GM21737 (cell line): Measurements from ENCODE around the gene POU6F2.
"Not testable (repeated sequence)": the region's sequence is repeated elsewhere in the genome, so short reads cannot be mapped to it uniquely, and the experiment has no call there.

Experiments used
- ATAC-seq: cut with Tn5 transposase; IDR thresholded peaks from one replicate; pipeline ENCODE4 v1.9.1; 2021; ENCODE audit warnings: mild to moderate bottlenecking, moderate library complexity; ENCODE audit not compliant: unreplicated experiment

Gene POU6F2

DNA sequence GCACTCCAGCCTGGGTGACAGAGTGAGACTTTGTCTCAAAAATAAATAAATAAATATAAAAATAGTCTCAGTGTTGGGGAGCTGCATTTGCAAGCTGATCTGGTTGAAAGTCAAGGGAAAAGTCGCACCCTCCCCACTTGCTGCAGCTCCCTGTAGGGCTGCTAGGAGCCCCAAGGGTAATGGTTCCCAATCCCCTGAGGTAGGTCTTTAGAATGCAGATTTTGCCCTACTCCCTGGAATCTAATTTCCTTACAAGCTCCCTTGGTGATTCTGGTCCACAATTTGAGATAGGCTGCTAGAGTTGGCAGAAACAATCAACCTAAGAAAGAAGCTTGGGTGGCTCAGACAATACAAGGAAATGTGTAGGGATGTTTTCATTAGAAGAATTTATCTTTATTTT lies 356.0 kb downstream of the POU6F2 start:
- ATAC-seq = no peak

DNA sequence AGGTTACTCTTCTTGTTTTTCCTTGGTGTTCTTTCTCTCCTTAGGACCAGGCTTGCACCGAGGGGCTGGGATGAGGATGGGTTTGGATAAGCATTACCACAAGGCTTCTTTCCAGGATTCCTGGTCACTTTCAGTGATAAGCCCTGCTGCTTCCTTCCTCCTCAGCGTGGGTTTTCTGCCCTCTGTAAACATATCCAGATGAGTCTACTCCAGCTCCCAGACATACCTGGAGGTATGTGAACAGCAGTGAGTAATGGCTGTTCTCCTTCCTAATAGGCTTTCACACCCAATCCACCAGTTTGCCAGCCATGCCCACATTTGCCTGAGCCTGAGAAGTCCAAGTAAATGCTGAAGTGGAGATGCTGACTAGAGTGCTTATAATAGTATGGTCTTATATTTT lies 358.7 kb downstream of the POU6F2 start:
- no peak for ATAC-seq

DNA sequence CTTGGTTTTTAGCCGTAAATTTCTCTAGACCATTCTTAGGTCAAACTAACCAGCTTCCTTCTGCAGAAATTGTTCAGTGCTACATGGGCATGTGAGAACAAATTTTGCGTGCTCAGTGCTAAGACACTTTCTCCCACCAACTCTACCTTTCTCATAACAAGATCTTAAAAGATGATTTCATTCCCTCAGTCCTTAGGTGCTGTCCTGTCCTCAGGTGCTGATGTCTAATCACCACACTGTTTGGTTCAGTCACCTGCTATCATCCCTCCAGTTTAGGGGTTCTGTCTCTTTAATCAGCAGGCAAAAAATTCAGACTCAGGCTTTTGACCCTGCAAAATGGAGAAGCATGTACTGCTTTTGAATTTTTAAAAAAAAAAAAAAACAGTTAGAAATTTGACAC lies 361.0 kb downstream of the POU6F2 start:
- no peak for ATAC-seq

DNA sequence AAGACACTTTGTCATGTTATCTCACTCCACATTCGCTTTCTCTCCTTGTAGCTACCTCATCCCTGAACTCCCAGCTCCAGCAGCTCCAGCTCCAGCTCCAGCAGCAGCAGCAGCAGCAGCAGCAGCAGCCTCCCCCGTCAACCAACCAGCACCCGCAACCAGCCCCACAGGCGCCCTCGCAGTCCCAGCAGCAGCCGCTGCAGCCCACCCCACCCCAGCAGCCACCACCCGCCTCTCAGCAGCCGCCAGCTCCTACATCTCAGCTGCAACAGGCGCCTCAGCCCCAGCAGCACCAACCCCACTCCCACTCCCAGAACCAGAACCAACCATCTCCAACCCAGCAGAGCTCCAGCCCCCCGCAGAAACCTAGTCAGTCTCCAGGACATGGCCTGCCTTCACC lies 361.9 kb downstream of the POU6F2 start:
- no peak for ATAC-seq

DNA sequence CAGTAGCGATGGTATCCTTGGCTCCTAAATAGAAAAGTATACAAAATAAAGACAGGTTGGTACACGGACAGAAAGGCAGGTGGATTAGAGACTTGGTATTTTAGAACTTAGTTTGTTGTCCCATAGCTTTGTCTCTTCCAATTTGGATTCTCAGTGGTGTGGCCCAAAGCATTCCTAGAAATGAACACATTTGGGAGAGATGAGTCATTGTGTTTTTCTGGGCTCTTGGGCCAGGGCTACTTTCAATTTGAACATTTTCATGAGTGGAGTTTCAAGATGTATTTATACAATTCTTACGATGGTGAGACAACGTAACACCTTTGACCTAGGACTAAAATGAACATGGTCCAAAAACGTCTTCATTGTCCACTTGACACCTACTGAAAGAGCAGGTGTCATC lies 363.4 kb downstream of the POU6F2 start:
- no peak for ATAC-seq

DNA sequence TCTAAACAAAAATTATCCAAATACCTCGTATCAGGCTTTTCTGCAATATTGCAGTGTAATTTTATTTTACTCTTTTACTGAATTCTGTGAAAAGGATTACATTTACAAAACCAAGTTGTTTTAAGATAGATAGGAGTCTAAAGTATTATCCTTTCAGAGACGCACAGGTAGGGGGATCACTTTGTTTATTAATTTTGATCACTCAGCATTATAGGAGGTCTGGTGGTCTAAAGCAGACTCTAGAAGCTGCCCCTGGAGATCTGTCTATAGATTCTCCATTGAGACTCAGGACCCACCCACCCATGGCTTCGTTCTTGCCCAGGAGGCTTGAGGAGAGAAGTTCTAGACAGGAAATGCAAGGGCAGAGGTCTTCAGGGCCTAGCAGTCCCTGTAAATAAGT lies 365.1 kb downstream of the POU6F2 start:
- ATAC-seq = no peak

DNA sequence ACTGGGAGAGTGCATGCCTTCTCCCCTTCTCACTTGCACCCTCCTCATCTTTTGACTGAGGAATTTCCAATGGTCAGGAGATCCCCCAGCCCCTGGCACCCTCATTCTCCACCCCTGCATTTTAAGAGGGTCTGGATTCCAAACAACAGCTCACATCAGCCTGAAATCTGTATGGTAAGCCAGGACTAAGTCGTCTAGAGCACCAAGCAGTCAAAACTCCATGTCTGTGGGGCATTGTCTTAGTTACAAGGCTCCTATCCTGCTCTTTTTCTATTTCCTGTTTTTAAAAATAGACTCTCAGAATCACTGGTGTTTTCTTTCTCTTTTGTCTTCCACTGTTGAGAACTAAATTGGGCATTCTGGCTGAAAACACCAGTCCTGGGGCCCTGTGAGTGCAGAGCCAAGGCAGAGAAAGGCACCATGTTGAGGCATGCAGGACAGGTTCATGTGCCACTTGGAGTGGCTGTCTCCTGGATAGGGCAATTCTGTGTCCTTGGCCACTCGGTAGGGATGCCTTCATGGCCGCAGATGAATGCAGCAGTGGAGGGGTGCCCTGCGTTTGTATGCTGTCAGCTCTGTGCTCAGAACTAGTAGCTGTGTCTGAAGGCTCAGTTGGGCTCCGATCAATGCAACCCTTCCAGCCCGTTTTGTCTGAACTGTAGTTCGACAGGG lies 371.9 kb downstream of the POU6F2 start:
- no peak for ATAC-seq

DNA sequence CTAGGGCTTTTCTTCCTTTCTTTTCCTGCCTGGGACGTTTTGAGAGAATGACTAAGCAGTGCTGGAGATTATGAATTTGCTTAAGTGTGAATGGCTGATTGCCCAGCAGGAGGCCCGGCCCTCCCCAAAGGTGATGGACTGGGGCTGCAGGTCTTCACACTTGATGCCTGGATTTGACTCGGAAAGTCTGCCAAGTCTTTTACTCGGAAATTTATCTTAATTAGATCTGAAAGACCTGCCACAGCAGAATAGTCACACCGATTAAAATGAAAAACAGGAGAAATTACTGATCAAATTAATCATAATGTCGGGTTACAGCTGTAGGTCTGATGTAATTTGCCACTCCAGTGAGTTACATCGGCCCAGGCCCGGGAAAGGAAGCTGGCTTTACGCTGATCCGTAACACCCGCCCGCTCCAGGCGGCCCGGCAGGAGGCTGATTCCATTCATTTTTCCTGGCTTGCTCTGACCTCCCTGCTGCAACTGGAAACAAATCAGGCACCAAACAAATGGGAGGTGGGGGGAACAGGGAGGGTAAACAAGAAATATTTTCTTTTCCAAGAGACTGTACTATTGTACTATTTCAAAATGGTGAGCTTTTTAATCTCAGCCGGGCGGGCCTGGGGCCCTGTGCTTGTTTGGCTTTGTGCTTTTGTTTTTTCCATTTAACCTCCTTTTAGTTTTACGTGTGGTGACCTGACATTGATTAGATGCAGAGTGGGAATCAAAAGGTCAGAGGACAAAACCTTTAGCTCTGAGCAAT lies 376.1 kb downstream of the POU6F2 start:
- ATAC-seq = no peak

DNA sequence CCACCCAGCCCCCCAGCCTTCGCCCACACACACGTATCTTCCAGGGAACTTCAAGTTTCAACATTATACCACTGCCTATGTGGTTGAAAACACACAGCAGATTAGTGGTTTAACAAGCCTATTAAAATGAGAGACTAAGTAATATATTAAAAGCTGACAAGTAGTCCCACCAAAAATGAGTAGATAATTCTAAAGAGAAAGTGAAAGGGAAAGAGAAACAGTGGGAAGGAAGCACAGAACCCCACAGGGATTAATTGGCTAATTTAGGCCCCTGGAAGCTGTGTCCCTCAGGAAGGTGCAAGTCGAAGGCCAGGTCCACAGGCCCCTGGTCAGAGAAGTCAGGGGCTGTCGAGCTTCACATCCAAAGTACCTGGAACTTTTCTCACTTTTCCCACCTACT lies 378.0 kb downstream of the POU6F2 start:
- no peak for ATAC-seq

DNA sequence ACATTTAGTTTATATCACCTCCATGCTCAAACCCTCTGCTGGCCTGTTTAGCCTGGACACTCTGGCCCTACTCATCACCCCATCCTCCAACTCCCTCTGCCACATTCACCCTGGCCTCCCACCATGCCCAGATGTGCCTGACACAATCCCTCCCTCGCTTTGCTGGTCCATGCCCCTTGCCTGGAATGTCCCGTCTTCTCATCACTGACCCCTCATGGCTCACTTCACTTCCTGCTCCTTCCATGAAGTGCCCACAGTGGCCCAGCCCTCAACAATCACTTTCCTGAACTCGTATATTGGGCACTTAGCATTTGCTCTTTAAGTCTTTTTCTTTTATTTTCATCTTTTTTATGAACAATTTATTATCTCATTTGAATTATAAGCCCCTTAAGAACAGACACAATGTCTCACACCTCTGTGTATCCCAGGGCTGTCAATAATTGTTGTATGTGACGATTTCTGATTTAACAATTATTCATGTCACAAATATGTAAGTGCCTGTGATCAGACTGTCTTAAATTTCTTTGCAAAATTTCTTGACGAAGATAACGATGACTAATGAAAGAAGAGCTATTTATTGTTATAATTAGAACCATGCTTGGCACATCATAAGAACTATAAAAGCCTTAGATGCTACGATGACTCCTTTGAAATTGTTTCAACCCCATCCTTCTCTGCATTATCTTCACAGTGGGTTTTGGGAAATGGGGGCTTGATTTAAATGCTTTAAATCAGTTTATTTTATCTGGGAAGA lies 378.6 kb downstream of the POU6F2 start:
- no peak for ATAC-seq

DNA sequence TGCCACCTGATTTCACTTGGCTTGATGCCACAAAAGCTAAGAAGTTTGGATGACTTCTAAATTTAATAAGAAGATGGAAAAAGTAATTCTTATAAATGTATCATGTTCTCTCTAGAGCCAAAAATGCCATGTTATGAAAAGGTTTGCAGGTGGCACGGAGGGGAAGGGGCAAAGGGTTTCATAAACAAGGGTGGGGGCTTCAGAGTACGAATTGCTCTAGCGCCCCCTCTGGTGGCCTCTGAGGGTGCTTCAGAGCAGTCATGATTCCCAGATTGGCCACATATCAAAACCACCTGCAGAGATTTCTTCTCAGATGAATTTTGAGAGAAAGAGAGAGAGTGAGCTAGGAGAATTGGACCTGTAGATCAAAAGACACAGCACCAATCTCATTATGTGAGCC lies 379.9 kb downstream of the POU6F2 start:
- no peak for ATAC-seq

DNA sequence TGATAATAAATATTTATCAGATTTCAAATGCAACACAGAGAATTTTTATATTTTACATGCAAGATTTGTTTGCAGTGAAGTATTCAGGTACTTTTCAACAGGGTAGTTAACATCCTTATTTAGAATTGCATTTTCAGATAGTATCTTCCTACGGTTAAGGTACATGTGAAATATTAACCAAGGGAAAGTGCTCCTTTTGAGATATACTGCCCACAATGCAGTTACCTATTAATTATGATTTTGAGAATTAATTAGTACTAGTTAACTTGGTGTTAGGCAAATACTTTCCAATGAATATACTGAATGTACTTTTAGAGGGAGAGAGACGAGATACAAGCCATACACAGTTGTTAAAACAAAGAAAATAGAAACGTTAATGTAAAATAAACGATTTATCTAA lies 382.3 kb downstream of the POU6F2 start:
- no peak for ATAC-seq

DNA sequence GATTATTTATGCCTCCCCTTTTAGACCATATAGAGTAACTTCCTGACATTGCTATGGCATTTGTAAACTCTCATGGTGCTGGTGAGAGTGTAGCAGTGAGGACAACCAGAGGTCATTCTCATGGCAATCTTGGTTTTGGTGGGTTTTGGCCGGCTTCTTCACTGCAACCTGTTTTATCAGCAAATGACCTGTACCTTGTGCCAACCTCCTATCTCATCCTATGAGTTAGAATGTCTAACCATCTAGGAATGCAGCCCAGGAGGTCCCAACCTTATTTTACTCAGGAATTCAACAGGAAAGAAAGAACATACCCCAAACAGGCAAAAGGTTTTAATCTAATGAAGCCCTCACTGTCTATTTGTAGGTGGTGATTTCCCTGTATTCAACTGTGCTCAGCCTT lies 383.1 kb downstream of the POU6F2 start:
- no peak for ATAC-seq

DNA sequence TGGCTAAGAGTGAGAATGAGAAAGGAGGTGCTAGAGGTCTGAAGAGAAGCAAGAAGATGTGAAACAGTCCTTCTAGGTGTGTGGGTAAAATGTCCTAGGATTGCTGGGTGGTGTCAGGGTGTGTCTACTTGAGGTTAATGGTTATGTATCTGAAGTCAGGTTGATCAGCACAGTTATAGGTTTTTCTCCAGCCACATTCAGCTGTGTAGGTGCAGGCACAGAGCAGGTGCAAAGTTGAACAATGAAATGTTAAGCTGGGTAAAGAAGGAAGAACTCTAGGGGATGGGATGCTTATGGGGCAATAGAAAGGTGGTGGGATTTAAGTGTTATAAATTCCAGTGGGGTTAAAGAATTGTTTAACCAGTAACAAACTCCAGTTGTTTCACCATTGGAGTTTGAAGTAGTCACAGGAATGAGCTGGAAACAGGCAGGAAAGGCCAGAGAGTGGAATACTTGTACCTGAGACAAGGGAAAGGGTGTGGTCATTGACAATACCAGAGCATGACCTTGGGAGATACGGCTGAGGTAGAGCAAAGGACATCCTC lies 388.1 kb downstream of the POU6F2 start:
- no peak for ATAC-seq

DNA sequence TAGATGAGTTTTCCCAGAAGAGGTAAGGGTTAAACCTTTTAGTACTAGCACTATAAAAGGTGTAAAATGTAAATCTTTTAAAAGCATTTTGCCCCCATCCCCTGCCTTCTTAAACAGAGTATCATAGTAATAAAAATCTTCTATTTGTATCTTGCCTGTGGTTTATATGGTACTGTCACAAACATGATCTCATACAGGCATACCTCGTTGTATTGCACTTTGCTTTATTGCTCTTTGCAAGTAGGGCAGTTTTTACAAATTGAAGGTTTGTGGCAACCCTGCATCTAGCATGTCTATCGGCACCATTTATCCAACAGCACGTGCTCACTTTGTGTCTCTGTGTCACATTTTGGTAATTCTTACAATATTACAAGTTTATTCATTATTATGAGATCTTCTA lies 389.7 kb downstream of the POU6F2 start:
- ATAC-seq = no peak

DNA sequence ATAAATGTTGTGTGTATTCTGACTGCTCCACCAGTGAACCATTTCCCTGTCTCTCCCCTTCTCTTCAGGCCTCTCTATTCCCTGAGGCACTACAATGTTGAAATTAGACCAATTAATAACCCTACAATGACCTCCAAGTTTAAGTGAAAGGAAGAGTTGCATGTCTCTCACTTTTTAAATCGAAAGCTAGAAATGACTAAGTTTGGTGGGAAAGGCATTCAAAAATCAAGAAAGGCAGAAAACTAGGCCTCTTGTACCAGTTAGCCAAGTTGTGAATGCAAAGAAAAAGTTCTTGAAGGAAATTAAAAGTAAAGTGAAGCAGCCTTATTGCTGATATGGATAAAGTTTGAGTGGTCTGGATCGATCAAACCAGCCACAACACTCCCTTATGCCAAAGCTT lies 390.2 kb downstream of the POU6F2 start:
- no peak for ATAC-seq

DNA sequence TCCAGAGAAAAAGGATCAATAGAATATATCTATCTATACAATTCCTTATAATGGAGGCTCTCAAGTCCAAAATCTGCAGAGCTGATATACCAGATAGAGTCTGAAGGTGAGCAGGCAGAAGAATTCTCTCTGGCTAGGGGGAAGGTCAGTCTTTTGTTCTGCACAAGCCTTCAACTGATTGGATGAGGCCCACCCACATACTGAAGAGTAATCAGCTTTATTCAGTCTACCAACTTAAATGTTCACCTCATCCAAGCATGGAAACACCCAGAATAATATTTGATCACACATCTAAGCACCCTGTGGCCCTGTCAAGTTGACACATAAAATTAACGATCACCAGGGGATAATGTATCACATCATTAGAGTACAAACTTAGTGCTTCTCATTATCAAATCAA lies 394.7 kb downstream of the POU6F2 start:
- ATAC-seq = no peak

DNA sequence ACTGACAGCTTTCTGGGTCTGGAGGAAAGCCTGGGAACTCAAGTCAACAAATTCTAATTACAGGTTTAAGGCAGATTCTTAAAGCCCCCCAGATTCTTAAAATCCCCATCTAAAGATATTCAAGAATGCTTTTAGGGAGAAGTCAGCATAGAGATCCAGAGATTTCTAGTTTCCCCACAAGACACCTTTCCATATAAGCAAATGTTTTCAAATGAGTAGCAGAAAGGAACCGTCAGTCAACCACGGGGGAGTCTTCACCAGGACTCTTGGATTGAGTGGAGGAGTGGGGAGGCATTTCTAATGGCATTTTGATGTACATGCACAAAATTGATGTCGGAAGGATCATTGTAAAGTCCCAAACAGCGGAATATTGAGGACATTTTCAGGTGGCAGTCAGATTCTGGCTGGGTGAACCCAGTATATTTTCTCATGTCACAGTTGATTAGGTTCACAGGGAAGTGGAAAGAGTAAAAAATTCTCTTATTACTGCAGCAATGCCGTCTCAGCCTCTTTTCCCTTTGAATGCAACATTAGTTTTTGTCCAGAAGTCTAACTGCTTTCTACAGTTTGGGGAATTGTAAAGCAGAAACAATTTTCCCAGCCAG lies 396.8 kb downstream of the POU6F2 start:
- no peak for ATAC-seq

DNA sequence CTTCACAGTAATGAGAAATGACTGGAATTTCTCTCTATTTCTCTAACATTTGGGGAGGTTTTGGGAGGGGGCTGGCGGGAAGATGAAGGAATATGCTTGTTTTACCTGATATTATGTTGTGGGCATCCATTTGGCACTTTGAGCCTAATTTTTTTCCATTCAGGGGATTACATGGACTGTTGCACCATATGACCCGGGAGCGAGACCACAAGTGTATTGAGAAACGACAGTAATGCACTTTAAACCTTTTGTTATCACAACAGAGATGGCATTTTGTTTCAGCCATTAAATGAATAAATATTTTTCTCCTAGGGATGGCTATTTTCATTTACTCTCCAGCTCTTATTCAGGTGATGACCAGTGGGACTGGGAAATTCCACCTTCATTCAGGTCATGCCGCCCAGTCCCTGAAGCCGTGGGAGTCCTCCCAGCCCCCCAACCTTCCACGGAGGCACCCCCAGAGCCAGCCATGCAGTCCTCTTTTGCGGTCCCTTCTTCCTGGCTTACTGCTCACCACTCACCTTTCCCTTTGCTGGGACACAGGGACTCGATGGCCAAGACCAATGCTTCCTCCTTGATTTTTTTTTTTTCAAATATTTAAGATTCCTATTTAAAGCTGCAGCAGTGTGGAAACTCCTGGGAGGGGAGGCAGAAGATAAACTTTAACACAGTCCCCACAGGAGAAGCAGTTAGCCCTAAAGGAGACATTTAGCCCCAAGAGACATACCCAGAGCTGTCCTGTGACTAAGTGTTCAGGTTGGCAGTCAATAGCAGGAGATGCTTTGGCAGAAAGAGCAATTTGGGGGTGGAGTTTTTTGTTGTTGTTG lies 397.6 kb downstream of the POU6F2 start:
- ATAC-seq = no peak

DNA sequence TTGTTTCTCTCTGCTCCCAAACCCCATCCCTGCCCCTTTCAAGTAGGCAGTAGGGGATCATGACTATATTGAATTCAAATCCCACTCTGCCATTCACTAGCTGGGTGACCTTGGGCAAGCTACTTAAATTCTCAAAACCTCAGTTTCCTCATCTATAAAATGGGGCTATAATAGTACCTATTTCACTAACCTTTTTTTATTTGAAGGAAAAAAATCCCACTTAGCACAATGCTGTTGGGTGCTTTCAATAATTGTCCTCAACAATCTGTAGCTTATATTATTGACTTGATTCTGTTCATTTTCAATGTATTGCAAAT lies 398.1 kb downstream of the POU6F2 start:
- no peak for ATAC-seq

DNA sequence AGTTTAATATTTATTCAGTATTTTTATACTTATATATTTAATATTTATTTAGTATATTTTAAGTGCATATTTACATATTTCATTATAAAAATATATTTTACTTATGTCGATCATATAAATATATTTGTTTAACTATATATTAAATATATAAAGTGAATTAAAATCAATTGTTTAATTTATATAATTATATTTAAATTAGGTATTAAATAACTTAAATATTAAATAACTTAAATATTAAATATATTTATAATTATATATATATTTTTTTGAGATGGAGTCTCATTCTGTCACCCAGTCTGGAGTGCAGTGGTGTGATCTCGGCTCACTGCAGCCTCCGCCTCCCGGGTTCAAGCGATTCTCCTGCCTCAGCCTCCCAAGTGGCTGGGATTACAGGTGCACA lies 399.2 kb downstream of the POU6F2 start:
- ATAC-seq = not testable (repeated sequence)
